CD4-positive, alpha-beta T cell treated with Interferon alpha-2 for 1 hour (primary cell): ENCODE results near the gene CEP78.
A peak's percentile ranks its signal among the peaks of the same experiment; 100 is the strongest.
"Not testable (repeated sequence)": the region's sequence is repeated elsewhere in the genome, so short reads cannot be mapped to it uniquely, and the experiment has no call there.

Experiments used
- DNase-seq, 2 donors: peaks; one replicate each; pipeline ENCODE4 v3.0.0-alpha.2; 2020 to 2022

CEP78 gene

DNA sequence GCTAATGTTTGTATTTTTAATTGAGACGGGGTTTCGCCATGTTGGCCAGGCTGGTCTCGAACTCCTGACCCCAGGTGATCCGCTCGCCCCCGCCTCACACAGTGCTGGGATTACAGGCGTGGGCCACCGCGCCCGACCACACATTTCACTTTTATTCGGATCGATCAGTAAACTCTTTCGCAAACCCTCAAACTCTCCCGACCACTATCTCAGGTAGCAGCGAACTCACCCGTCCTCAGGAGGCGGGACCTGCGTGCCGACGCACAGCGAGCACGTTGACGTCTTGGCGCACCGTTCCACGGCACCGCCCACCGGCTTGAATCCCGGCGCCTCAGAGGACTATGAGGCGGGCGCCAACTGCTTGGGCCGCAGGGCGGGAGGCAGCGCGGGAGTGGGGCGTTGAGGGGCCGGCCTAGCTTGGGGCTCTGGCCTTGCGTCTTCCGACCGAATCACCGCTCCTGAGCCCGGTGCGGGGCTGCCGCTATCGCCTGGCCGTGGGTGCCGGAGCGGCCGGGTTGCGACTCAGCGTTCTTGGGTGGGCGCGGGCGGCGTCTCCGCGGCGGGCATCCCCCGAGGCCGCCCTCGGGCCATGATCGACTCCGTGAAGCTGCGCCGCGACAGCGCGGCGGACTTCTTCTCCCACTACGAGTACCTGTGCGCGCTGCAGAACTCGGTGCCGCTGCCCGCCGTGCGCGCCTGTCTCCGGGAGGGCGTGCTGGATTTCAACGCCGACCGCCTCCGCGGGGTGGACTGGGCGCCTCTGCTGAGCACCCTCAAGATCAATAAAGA is at the start of gene CEP78:
Gene CEP78, plus strand, starts transcription at position 314 of the 789 bp plus-strand sequence. Its CDS starts 276 bp downstream, at position 590.
- peak; percentile 85 to 88 for DNase-seq

DNA sequence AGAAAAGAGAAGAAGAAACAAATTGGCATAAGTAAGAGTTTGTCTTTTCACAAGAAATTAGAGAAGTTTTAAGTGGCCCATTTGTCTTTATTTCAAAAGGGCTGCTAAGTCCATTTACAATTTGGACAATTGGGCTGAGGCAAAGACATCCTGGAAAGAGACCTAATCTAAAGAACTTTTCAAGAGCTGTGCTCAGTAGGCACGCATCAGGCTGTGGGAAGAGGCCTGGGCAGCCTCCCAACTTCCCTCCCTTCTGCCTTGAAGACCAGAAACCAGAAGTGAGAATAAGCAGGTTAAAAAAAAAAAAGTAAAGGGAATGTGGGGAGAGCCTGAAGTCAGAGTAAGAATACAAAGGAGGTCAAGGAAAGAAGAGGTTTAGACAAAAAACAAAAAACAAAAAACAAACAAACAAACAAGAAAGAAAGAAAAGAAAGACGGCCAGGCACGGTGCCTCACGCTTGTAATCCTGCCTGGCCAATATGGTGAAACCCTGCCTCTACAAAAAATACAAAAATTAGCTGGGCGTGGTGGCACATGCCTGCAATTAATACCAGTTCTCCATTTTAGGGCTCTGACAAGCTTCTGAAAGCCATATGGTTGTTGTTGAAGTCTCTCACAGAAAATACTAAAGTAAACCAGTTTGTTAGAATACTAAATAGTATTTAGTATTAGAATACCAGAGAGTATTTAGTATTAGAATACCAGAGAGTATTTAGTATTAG is 48.0 kb upstream of the CEP78 start:
- DNase-seq: no peak

DNA sequence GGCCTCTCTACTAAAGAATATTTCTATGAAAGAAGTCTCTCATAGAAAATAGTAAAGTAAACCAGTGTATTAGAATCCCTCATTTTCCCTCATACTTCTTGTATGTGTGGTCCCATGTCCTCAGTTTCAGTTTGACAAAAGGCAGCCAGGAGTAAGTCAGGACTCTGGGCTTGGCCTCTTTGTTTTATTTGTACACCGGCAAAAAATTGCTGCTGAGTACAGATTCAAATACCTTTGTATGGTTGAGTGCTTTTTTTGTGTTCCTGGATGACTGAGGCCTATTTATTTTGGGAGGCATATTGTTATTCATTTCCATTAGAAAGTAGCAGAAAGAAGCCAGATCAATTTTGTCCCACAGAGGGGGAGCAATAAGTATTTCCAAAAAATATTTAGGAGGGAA is 47.3 kb upstream of the CEP78 start:
- no peak for DNase-seq

GRCh38 chr9:78189001-78189400 is 46.9 kb upstream of the CEP78 start:
- no peak for DNase-seq

DNA sequence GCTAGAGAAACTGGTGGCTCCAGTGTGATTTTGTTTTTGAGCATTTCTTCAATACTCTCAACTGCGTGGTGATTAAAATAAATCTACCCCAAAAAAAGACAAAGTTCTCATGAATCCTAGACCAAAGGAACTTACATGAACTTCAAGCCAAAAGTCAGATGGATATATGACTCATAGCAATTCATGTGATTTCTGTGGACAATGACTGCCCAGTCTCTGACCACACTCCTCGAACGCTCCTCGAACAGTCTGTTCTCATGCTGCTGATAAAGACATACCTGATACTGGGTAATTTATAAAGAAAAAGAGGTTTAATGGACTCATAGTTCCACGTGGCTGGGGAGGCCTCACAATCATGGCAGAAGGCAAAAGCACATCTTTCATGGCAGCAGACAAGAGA is 46.4 kb upstream of the CEP78 start:
- no peak for DNase-seq

DNA sequence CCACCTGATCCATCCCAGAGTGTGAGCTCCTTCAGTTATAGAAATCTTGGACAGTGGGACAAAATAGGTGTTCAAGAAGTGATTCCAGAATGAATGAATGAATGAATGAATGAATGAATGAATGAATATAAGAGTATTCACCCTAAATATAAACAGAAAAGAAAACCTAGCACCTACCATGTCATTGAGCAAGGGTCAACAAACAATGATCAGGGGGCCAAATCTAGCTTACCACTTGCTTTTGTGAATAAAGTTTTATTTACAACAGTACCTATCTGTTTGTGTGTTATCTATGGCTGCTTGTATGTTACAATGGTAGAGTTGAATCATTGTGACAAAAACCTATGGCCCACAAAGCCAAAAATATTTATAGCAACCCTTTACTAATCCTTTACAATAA is 43.9 kb upstream of the CEP78 start:
- no peak for DNase-seq

DNA sequence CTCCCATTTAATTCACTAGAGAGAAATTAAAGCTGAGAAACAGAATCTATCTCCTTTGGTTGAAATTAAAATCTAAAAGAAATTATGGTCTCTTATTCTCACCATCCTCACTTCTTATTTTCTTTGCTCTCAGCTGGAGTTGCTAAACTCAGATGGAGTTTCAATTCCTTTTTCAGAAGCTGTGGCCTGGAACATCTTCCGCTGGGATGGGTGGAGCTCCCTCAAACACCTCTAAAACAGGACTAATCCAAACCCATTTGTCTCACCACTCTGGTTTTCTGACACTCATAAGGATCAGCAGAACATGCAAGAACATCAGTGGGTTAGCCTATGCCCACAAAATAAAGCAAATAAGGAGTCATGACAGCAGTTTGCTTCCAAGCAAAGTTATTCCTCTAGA is 39.6 kb upstream of the CEP78 start:
- no peak for DNase-seq

DNA sequence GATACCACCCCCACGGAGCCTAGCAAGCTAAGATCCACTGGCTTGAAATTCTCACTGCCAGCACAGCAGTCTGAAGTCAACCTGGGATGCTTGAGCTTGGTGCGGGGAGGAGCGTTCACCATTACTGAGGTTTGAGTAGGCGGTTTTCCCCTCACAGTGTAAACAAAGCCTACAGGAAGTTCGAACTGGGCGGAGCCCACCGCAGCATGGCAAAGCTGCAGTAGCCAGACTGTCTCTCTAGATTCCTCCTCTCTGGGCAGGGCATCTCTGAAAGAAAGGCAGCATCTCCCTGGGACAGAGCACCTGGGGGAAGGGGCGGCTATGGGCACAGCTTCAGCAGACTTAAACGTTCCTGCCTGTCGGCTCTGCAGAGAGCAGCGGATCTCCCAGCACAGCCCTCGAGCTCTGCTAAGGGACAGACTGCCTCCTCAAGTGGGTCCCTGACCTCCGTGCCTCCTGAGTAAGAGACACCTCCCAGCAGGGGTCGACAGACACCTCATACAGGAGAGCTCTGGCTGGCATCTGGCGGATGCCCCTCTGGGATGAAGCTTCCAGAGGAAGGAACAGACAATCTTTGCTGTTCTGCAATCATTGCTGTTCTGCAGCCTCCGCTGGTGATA is 34.6 kb upstream of the CEP78 start:
- DNase-seq: peak; percentile 60 to 67

- DNase-seq: no peak
Observed at GRCh38 chr9:78207319-78207718, 28.6 kb upstream of the CEP78 start.

GRCh38 chr9:78207901-78208300 is 28.0 kb upstream of the CEP78 start:
- DNase-seq: no peak

DNA sequence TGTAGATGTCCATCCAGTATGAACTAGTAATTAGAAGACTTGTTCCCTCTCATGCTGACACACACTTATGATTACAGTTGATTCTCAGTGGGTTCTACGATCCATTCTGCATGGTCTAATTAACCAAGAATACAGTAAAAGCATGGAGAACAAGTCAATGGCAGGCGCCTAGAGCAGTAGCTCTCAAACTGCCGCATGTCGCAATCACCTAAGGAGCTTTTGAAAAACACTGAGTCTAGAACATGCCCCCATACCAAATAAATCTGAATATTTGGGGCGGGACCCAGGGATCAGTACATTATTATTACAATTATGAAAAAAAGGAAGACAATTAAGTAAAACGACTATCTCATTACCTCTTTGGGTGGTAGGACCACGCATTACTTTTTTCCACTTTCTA is 26.7 kb upstream of the CEP78 start:
- no peak for DNase-seq

DNA sequence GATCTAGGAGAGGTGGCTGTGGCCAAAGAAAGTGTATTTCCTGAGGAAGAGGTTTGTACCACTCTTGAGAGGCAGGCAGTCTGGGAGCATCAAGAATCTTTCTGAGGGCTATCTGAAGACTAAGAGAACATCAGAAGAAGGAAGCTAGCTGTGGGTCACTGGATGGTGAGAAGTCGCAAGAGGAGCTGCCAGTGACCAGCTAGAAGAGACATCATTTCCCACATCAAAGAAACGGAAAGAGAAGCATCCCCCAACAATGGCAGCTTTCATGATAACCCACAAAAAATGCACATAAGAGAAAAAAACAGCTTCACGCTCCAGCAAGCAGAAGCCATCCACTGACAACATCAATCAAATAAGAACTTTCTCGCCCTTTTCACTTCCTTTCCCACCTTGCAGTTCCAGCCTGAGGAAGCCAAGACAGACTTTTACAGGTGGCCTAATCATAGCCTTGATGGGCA is 25.0 kb upstream of the CEP78 start:
- peak in 1 of 2 donors; percentile 54 for DNase-seq

- no peak for DNase-seq
Observed at GRCh38 chr9:78212868-78213267, 23.0 kb upstream of the CEP78 start.

GRCh38 chr9:78213712-78214111 is 22.2 kb upstream of the CEP78 start:
- DNase-seq: peak in 1 of 2 donors; percentile 60

DNA sequence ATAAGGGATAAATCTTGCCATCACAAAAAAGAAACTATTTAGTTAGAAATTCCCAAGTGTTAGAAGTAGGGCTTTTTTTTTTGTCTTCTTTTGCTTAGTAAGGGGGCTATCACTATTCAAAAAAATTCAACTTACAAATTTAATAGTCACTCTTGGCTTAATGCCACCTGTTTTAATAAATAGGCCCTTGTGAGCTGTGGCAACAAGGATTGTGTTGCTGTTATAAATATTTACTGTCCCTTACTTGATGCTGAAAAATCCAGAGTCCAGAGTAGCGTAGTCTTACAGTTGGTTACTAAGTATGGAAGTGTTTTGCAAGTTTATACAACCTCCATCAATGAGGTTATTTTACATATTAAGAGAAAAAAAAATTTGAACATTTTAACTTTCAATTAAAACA is 21.4 kb upstream of the CEP78 start:
- no peak for DNase-seq

DNA sequence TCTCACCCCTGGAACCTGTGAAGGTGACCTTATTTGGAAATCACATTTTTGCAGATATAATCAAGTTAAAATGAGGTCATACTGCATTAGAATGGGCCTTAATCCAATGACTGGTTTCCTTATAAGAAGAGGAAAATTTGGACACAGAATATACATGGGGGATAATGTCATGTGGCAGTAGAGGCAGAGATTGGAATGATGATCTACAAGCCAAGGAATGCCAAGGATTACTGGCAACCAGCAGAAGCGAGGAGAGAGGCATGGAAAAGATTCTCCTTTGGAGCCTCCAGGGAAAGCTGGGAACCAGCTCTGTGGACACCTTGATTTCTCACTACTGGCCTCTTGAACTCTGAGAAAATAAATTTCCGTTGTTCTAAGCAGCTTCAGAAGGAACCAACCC is 20.2 kb upstream of the CEP78 start:
- DNase-seq: no peak

- DNase-seq: no peak
Observed at GRCh38 chr9:78218890-78219289, 17.0 kb upstream of the CEP78 start.

GRCh38 chr9:78221425-78221824 is 14.4 kb upstream of the CEP78 start:
- DNase-seq: no peak

GRCh38 chr9:78221841-78222240 is 14.0 kb upstream of the CEP78 start:
- DNase-seq: not testable (repeated sequence)

GRCh38 chr9:78230761-78231160 is 5.1 kb upstream of the CEP78 start:
- DNase-seq: no peak

DNA sequence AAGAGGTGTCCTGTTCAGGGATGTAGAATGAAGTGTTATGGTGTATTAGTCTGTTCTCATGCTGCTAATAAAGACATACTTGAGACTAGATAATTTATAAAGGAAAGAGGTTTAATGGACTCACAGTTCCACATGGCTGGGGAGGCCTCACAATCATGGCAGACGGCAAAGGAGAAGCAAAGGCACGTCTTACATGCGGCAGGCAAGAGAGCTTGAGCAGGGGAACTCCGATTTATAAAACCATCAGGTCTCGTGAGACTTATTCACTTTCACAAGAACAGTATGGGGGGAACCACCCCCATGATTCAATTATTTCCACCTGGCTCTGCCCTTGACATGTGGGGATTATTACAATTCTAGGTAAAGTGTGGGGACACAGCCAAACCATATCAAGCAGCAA is 3.4 kb upstream of the CEP78 start:
- not testable (repeated sequence) for DNase-seq

- DNase-seq: no peak
Observed at GRCh38 chr9:78234810-78235209, 1.1 kb upstream of the CEP78 start.

GRCh38 chr9:78235256-78235761 is 566 bp upstream of the CEP78 start:
- DNase-seq: no peak

DNA sequence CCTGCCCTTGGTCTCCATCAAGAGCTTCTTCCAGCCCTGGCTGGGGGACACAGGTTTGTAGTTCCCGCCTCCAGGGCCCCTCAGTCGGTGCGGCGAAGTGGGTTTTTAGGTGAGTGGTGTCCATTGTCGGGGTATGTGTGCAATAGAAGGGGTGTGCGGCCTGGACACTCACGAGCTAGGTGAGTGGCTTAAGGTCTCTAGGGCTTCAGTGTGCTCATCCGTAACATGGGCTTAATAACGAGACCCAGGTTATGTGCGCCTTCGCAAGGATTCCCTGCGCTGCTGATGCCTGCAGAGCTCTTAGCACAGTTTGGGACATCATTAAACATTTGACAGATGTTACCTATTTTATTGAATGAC is 656 bp downstream of the CEP78 start:
- no peak for DNase-seq
